ENCODE measurements around the gene NRXN2.

NRXN2 gene

DNA sequence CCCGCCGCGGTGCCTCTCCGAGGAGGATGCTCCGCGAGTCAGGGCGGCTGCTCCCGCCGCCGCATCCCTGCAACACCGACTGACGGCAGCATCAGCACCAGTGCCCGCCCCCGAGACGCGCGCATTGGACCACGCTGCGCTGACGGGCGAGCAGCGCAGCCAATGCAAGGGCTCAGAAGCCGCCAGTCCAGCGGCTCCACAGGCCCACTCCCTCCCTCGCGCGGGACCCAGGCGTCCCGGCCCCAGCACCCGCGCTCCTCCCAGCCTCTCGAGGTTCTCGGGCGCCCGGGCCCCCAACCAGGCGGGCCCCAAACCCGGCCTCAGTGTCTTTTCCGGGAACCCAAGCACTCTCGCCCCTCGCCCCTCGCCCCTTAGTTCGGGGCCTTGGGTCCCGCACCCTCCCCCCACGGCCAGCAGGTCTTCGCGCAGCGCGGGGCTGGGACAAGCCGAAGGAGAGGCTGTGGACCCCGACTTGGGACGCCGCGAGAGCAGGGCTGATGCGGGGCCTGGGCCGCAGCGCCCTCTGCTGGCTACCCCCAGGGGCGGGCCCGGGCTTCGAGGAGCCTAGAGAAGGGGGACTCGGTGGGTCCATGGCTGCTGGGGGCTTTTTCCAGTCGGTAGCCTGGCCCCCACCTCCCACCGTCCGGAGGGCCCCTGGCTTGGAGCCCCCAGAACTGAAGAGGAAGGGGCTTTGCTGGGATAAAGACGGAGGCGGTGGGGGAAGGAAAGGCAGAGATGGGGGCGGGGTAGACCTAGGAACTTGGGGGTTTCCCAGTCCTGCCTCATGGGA, at the start of gene NRXN2:
TSS of gene NRXN2 (minus strand) at position 81 of the 790 bp plus-strand sequence. CDS start 9,498 bp downstream, outside the sequence.
- peak; percentile 98 for DNase-seq (ENCODE audit: low spot score)

DNA sequence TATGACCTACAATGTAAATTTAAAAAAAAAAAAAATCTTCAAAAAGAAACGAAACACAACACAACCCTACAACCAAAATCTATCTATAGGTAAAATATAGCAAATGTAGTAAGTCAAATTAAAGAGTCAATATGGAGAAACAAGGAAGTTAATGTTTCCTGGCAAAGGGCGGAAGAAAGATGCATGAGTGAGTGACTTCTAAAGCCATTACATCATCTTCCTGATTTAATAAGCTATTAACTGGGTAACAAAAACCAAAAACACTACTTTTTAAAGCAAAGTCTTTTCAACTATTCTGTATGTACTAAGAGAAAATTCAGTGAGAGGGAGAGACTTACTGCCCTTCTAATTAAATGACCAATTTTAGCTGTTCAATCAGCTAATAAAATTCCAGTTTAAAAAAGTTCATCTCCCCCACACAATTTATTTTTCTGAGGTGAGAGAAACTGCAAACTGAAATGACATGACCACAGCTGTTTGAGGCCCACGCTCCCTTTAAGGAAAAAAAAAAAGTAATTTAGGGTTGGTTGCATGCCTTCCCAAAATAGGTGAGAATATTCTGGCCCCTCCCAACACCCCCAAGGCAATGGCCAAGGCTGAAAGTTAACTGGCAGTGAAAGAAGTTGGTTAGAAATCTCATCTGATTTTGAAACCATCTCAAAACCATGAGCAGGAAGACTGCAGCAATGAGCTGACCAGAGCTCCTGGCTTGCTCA, 49.5 kb upstream of the NRXN2 start:
- DNase-seq (ENCODE audit: low spot score): no peak

DNA sequence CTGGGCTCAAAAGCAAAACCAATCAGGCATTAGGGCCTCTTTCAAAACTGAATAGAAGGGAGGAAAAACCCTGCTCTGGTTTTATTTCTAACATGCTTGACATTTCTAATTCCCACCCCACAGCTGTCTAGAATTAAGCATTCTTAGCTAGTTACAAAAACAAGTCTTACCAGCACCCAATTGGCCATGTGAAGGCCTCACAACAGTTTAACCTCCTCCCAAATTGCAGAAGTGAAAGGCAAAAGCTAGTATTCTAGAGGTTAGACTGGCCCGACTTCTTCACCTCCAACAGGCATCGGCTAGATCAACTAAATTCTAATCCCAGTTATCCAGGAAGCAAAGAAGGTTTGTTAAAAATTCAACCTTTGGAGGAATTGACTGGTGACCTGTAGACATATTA, 48.9 kb upstream of the NRXN2 start:
- no peak for DNase-seq (ENCODE audit: low spot score)

GRCh38 chr11:64770120-64770519, 47.1 kb upstream of the NRXN2 start:
- no peak for DNase-seq (ENCODE audit: low spot score)

GRCh38 chr11:64769283-64769682, 46.3 kb upstream of the NRXN2 start:
- no peak for DNase-seq (ENCODE audit: low spot score)

- no peak for DNase-seq (ENCODE audit: low spot score)
Observed at GRCh38 chr11:64768300-64768694, 45.3 kb upstream of the NRXN2 start.

GRCh38 chr11:64767344-64768299, 44.6 kb upstream of the NRXN2 start:
- DNase-seq (ENCODE audit: low spot score): peak; percentile 65

DNA sequence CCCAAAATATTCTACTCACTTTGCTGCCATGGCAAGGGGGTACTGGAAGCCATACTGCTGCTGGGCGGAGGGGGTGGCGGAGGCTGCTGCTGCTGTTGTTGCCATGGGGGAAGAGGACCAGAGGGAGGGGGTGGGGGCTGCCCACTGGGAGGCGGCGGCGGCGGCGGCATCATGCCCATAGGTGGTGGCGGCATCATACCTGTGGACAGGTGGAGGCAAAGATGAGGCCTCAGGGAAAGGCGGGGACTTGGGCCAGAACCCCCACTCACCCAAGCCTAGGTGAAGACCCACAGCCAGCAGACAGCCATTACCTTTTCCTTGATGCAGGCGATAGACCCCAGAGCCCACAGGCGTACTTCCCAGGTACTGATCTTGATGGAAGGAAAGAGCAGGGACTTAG, 43.9 kb upstream of the NRXN2 start:
- DNase-seq (ENCODE audit: low spot score): no peak

GRCh38 chr11:64765851-64766665, 43.1 kb upstream of the NRXN2 start:
- no peak for DNase-seq (ENCODE audit: low spot score)

DNA sequence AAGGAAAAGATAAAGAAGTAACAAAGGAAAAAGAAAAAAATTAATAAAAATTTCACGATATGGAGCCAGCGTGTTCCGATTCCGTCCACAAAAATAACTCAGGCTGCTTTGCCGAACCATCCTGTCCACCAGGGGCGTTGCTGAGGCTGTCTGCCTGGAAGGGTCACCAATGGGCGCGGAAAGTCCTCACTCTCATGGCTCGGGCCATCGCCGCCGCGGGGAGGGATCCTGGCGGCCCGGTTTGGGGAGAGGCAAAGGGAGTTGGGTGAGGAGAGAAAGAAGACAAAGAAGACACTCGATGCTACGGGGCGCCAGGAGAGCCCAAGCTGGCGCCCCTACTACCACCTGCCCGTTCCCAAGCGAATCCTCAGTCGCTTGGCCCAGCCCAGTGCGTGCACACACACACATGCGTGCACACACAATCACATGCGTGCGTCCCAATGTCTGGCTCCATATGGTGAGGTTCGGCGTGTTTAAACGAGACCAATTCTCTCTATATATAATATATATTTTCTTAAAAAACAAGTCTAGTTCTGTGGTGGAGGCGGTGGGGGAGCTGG, 42.4 kb upstream of the NRXN2 start:
- DNase-seq (ENCODE audit: low spot score): no peak

GRCh38 chr11:64764753-64765152, 41.8 kb upstream of the NRXN2 start:
- no peak for DNase-seq (ENCODE audit: low spot score)

- DNase-seq (ENCODE audit: low spot score): no peak
Observed at GRCh38 chr11:64764040-64764611, 41.1 kb upstream of the NRXN2 start.

GRCh38 chr11:64763526-64764039, 40.6 kb upstream of the NRXN2 start:
- DNase-seq (ENCODE audit: low spot score): no peak

DNA sequence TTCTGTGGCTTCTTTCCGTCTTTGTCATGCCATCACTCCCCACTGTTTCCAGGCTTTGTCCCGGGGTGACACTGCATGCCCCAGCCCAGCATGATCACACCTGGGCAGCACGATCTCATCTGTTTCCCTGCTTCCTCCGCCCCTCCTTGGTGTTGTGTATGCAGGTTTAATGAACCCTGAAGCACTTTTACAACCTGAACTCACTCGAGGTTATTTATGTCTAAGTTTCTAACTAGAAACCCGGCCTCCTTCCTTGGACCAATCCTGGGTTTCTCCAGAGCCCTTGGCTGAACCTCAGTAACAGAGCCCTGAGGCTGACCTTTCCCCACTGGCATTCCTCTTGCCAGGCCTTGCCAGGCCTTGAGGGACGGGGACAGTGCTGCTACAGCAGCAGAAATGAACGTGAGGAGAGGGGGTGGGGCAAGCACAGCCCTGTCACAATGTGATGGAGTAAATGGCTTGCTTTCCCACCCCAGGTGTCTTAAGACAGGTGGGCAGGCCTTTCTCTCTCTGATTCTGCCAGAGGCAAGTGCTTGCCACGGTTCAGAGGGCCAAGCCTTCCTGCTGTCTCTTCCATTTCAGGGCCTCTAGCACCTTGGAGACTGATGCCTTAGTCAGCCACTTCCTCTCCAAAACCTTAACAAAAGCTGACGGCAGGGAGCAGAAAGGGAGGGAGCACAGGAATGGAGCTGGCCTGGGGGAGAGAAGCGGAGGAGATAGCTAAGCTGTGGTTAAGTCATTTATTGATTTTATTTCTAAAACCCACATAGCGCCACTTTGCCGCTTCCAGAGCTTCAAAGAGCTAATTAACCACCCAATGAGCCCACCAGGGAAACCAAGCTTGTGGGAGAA, 39.9 kb upstream of the NRXN2 start:
- DNase-seq (ENCODE audit: low spot score): no peak

DNA sequence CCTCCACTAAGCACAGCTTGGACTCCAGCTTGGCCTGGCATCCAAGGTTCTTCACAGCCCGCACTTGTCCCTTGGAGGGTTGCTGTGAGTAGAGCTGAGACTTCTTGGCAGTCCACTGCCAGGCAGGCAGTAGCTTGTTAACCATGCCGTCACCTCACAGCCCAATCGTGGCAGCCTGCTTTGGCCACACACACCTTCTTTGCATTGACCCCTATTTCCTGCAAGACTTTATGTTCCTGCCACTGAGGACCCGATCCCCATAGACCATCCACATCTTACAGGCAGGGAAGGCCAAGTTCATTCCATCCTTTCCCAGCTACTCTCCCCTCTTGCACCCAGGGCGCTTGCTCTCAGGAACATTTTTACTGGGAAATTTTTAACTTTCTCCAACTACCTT, 39.3 kb upstream of the NRXN2 start:
- no peak for DNase-seq (ENCODE audit: low spot score)

DNA sequence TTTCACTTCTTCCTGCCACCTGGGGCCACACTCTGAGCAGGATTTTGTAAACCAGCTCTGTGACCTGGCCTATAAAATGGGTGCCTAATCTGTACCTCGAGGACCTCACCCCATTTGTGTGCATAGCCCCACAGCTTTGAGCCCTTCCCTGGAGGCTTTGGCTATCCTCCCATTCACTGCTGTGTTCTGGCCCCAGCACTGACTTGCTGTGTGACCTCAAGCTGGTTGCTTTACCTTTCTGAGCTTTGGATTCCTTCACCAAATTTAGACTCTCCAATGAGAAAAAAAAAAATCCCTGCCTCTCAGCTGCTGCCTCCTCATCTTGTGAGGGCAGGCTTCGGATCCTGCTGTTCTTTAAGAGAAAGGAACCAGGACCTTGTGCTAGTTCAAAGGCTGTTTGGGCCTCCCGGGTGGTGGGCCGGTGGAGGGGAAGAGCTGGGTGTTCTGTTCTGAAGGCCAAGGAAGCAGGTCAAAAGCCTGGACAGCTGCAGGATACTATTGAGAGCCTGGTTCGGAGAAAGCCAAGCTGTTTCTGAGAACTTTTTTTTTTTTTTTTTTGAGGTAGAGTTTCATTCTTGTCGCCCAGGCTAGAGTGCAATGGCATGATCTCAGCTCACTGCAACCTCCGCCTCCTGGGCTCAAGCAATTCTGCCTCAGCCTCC, 37.9 kb upstream of the NRXN2 start:
- no peak for DNase-seq (ENCODE audit: low spot score)

GRCh38 chr11:64759722-64760719, 37.0 kb upstream of the NRXN2 start, which contains the start of gene PYGM:
Gene PYGM, minus strand, starts transcription at chr11:64759974. Its CDS starts 76 bp downstream, at chr11:64759898.
- DNase-seq (ENCODE audit: low spot score): no peak

Data from AG20443 (cell line).